ENCODE data around the gene OSBPL10. TPM values are rescaled to one million over a fixed set of nuclear protein-coding genes. Genes with fewer than 3 reads are reported as not detected.
"Not testable (repeated sequence)": the region's sequence is repeated elsewhere in the genome, so short reads cannot be mapped to it uniquely, and the experiment has no call there.

OSBPL10 gene
- polyA plus RNA-seq, 3 donors = 18.2 to 22.3 (median 20.3) TPM

GRCh38 chr3:31689523-31689922, 291.5 kb downstream of the OSBPL10 start:
- DNase-seq (ENCODE audit: low read depth in 3 of 3, low spot score in 2 of 3) = not testable (repeated sequence)

GRCh38 chr3:31688984-31689383, 292.1 kb downstream of the OSBPL10 start:
- no peak for DNase-seq (ENCODE audit: low read depth in 3 of 3, low spot score in 2 of 3)

GRCh38 chr3:31687020-31687802, 293.9 kb downstream of the OSBPL10 start:
- no peak for DNase-seq (ENCODE audit: low read depth in 3 of 3, low spot score in 2 of 3)

GRCh38 chr3:31680072-31680870, 300.8 kb downstream of the OSBPL10 start:
- DNase-seq (ENCODE audit: low read depth in 3 of 3, low spot score in 2 of 3) = no peak

GRCh38 chr3:31676556-31676955, 304.5 kb downstream of the OSBPL10 start:
- DNase-seq (ENCODE audit: low read depth in 3 of 3, low spot score in 2 of 3) = no peak

- no peak for DNase-seq (ENCODE audit: low read depth in 3 of 3, low spot score in 2 of 3)
Measured at GRCh38 chr3:31673950-31674349, 307.1 kb downstream of the OSBPL10 start.

- DNase-seq (ENCODE audit: low read depth in 3 of 3, low spot score in 2 of 3) = no peak
Measured at GRCh38 chr3:31671976-31672375, 309.1 kb downstream of the OSBPL10 start.

- DNase-seq (ENCODE audit: low read depth in 3 of 3, low spot score in 2 of 3) = no peak
Measured at GRCh38 chr3:31671451-31671850, 309.6 kb downstream of the OSBPL10 start.

- no peak for DNase-seq (ENCODE audit: low read depth in 3 of 3, low spot score in 2 of 3)
Measured at GRCh38 chr3:31670722-31671121, 310.3 kb downstream of the OSBPL10 start.

- no peak for DNase-seq (ENCODE audit: low read depth in 3 of 3, low spot score in 2 of 3)
Measured at GRCh38 chr3:31670136-31670535, 310.9 kb downstream of the OSBPL10 start.

- no peak for DNase-seq (ENCODE audit: low read depth in 3 of 3, low spot score in 2 of 3)
Measured at GRCh38 chr3:31668242-31668641, 312.8 kb downstream of the OSBPL10 start.

GRCh38 chr3:31667582-31667981, 313.5 kb downstream of the OSBPL10 start:
- no peak for DNase-seq (ENCODE audit: low read depth in 3 of 3, low spot score in 2 of 3)

GRCh38 chr3:31664031-31664430, 317.0 kb downstream of the OSBPL10 start:
- DNase-seq (ENCODE audit: low read depth in 3 of 3, low spot score in 2 of 3) = no peak

GRCh38 chr3:31661993-31662670, 318.9 kb downstream of the OSBPL10 start:
- DNase-seq (ENCODE audit: low read depth in 3 of 3, low spot score in 2 of 3) = no peak

GRCh38 chr3:31661286-31661685, 319.8 kb downstream of the OSBPL10 start:
- DNase-seq (ENCODE audit: low read depth in 3 of 3, low spot score in 2 of 3) = no peak

- DNase-seq (ENCODE audit: low read depth in 3 of 3, low spot score in 2 of 3) = no peak
Measured at GRCh38 chr3:31659246-31659645, 321.8 kb downstream of the OSBPL10 start.

GRCh38 chr3:31654998-31655397, 326.1 kb downstream of the OSBPL10 start:
- DNase-seq (ENCODE audit: low read depth in 3 of 3, low spot score in 2 of 3) = no peak

GRCh38 chr3:31653464-31653863, 327.6 kb downstream of the OSBPL10 start:
- no peak for DNase-seq (ENCODE audit: low read depth in 3 of 3, low spot score in 2 of 3)

- DNase-seq (ENCODE audit: low read depth in 3 of 3, low spot score in 2 of 3) = no peak
Measured at GRCh38 chr3:31652296-31652695, 328.8 kb downstream of the OSBPL10 start.

- no peak for DNase-seq (ENCODE audit: low read depth in 3 of 3, low spot score in 2 of 3)
Measured at GRCh38 chr3:31648286-31648968, 332.6 kb downstream of the OSBPL10 start.

GRCh38 chr3:31645256-31645655, 335.8 kb downstream of the OSBPL10 start:
- no peak for DNase-seq (ENCODE audit: low read depth in 3 of 3, low spot score in 2 of 3)
